ENCODE data around the gene SDHD.
"Not testable (repeated sequence)": the region's sequence is repeated elsewhere in the genome, so short reads cannot be mapped to it uniquely, and the experiment has no call there.

Gene SDHD

DNA sequence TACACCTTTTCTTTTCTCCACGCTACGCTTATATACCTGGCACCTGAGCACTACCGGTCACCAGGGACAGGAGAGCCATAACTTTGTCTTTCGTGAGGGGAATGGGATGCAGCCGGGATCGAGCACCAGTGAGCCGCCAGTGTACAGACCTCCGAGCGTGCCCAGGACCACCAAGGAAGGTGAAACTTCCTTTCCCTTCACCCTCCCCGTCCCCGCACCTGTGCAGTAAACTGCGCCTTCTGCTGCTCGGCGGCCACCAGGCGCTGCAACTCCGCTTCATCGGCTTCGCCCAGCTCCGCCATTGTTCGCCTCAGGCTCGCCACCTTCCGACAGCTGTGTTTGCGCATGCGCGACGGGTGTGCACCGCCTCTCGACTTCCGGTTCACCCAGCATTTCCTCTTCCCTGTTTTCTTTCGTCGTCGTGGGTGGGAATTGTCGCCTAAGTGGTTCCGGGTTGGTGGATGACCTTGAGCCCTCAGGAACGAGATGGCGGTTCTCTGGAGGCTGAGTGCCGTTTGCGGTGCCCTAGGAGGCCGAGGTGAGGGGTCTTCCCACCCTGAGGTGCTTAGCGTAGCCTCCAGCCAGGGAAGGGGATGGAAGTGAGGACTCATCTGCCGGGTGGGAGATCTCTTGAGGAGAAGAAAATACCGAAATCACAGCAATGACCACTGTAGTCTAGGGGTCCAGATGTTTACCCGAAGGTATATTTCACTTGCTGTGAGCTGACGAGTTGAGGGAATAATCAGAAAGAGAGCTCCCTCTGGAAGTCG, at the start of gene SDHD, which contains the start of gene TIMM8B:
Gene SDHD (plus strand): TSS at position 452 of the 770 bp plus-strand sequence. CDS start 35 bp downstream, at position 487.
Gene TIMM8B (minus strand): TSS at position 335 of the 770 bp plus-strand sequence. CDS start 33 bp downstream, at position 302.
- peak; percentile 70 for DNase-seq (ENCODE audit: insufficient read length, low spot score)
- FAIRE-seq: no peak
- TF ChIP-seq, protein P1, sequence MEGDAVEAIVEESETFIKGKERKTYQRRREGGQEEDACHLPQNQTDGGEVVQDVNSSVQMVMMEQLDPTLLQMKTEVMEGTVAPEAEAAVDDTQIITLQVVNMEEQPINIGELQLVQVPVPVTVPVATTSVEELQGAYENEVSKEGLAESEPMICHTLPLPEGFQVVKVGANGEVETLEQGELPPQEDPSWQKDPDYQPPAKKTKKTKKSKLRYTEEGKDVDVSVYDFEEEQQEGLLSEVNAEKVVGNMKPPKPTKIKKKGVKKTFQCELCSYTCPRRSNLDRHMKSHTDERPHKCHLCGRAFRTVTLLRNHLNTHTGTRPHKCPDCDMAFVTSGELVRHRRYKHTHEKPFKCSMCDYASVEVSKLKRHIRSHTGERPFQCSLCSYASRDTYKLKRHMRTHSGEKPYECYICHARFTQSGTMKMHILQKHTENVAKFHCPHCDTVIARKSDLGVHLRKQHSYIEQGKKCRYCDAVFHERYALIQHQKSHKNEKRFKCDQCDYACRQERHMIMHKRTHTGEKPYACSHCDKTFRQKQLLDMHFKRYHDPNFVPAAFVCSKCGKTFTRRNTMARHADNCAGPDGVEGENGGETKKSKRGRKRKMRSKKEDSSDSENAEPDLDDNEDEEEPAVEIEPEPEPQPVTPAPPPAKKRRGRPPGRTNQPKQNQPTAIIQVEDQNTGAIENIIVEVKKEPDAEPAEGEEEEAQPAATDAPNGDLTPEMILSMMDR (IDR thresholded peaks at IDR 0.05; ENCODE audit: insufficient read depth, missing control alignments): no peak

DNA sequence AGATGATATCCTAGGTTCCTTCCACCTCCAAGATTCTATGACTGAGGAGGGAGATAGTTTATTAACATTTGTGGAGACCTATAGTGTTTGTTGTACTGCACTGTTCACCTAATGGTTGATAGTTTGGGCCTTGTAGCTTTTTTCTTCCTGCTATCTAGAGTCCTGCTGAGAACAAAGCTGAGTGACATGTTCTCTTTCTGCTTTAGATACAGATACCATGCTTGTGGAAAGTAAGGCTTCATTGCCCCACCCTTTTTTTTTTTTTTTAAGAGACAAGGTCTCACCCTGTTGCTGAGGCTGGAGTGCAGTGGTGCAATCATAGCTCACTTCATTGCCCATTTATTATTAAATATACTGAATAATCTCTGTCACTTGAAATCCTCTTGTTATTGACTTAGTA, 49.1 kb upstream of the SDHD start:
- TF ChIP-seq, protein P1 (IDR thresholded peaks at IDR 0.05; ENCODE audit: insufficient read depth, missing control alignments): no peak
- FAIRE-seq (no peak), DNase-seq (ENCODE audit: insufficient read length, low spot score) (no peak)

DNA sequence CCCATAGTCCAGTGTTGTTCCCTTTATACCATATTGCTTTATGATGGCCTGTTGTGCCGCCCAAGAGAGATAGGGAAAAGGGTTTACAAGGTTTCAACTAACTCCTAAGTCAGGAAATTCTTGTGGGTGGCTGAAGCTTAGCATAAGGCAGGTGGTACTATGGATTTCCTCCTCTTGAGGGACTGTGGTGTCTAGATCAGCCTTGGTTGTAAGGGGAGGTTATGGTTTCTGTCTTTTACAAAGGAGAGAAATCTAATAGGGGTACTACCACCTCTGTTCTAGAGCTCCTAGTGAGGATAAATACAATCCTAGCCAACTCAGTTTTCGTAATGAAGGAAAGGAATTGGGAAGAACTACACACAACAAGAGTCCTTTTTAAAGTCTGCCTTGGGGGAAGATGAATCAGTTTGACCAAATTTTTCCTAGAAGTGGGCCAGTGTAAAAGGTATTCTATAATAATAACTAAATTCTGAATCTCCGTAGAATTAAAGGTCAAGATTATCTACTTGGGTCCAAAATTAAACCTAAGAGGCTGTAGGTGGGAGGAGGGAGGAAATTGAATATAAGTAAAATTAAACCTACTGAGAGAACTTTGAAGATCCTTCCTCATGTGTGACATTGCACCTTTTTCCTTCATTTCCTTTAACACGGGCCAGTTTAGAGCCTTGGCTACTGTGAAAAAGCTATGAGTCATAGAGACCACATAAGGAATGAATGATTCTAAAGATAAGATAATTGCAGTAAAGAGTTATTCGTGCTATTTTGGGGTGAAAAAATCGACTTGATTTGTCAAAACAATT, 44.3 kb upstream of the SDHD start:
- FAIRE-seq (no peak), DNase-seq (ENCODE audit: insufficient read length, low spot score) (no peak)
- TF ChIP-seq, protein P1 (IDR thresholded peaks at IDR 0.05; ENCODE audit: insufficient read depth, missing control alignments): no peak

DNA sequence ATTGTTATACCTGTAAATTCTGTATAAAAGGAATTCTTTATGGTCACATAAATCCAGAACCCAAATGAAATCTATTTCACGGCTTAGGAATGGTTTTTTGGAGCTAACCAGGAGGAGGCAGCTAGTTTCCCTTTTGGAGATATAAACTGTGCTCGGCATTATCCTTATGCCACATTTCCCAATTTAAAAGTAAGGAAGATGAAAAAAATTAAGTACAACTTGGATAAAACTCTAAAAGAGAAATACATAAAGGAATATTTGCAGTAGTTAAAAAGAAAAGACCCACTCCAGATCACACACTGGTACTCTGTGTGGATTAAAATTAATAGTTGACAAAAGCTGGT, 43.7 kb upstream of the SDHD start:
- TF ChIP-seq, protein P1 (IDR thresholded peaks at IDR 0.05; ENCODE audit: insufficient read depth, missing control alignments): no peak
- DNase-seq (ENCODE audit: insufficient read length, low spot score): no peak
- no peak for FAIRE-seq

- DNase-seq (ENCODE audit: insufficient read length, low spot score): no peak
- TF ChIP-seq, protein P1 (IDR thresholded peaks at IDR 0.05; ENCODE audit: insufficient read depth, missing control alignments): no peak
- no peak for FAIRE-seq
These were observed 41.7 kb upstream of the SDHD start for GRCh38 chr11:112044961-112045360.

DNA sequence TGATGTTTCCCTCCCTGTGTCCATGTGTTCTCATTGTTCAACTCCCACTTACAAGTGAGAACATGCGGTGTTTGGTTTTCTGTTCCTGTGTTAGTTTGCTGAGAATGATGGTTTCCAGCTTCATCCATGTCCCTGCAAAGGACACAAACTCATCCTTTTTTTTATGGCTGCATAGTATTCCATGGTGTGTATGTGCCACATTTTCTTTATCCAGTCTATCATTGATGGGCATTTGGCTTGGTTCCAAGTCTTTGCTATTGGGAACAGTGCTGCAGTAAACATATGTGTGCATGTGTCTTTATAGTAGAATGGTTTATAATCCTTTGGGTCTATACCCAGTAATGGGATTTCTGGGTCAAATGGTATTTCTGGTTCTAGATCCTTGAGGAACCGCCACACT, 40.0 kb upstream of the SDHD start:
- DNase-seq (ENCODE audit: insufficient read length, low spot score); FAIRE-seq: not testable (repeated sequence)

DNA sequence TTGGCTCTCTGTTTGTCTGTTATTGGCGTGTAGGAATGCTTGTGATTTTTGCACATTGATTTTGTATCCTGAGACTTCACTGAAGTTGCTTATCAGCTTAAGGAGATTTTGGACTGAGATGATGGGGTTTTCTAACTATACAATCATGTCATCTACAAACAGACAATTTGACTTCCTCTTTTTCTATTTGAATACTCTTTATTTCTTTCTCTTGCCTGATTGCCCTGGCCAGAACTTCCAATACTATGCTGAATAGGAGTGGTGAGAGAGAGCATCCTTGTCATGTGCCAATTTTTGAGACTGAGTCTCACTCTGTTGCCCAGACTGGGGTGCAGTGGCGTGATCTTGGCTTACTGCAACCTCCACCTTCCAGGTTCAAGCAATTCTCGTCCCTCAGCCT, 38.4 kb upstream of the SDHD start:
- DNase-seq (ENCODE audit: insufficient read length, low spot score); FAIRE-seq: not testable (repeated sequence)

GRCh38 chr11:112049777-112050176, 36.9 kb upstream of the SDHD start:
- no peak for DNase-seq (ENCODE audit: insufficient read length, low spot score)
- peak; percentile 46 for FAIRE-seq
- TF ChIP-seq, protein P1 (IDR thresholded peaks at IDR 0.05; ENCODE audit: insufficient read depth, missing control alignments): no peak
